Superior temporal gyrus (tissue), 1 donor: ENCODE data around the gene PTPDC1.
A peak's percentile ranks its signal among the peaks of the same experiment; 100 is the strongest.

Experiments used
- DNase-seq: peaks from one replicate; pipeline ENCODE4 v3.0.0-alpha.2; 2016; ENCODE audit errors: extremely low spot score

PTPDC1 gene

GRCh38 chr9:94140791-94141790, 56.8 kb downstream of the PTPDC1 start:
- DNase-seq, result no peak

DNA sequence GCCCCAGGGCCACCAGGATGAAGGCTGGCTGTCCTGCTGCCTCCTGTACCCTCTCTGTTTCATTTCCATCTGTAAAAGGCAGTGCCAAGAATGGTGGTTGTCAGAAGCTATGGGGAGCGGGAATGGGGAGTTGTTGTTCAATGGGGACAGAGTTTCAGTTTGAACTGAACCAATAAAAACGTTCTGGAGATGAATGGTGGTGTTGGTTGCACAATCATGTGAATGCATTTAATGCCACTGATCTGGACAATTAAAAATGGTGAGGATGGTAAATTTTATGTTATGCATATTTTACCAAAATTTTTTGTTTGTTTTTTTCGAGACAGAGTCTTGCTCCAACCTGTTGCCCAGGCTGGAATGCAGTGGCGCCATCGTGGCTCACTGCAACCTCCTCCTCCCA, 58.1 kb downstream of the PTPDC1 start:
- DNase-seq, result no peak

DNA sequence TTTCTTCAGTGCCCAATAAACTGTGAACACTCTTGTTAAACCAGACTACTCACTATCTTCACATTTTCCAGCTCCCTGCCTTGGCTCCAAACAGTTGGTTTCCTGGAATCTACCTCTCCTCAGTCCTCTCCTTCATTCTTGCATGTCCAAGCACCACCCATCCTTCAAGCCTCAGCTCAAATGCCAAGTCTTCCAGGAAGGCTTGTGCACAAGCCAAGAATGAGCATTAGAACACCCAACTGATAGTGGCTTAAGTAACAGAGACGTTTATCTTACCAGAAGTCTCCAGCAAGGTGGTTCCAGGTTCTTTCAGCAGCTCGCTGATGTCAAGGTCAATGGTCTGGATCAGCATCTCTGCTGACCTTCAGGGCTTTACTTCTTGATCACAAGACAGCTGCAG, 60.1 kb downstream of the PTPDC1 start:
- no peak for DNase-seq

DNA sequence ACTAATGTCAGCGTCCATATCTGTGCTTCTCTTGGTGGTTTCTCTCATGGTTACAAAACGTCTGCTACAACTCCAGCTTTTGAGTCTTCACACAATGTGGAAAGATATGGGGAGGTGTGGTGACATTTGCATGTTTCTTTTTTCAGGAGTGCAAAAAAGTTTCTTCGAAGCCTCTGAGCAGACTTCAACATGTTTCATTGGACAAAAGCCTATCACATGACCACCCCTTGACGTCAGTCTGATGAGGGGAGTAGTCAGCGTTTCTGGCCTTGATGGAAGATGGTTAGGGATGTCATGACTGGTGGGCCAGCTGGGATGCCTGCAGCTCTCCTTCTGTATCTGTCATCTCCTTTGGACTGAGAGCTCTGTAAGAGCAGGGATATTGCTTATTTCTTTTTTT, 61.4 kb downstream of the PTPDC1 start:
- DNase-seq, result no peak

- DNase-seq, result no peak
Measured at GRCh38 chr9:94147776-94148175, 63.5 kb downstream of the PTPDC1 start.

DNA sequence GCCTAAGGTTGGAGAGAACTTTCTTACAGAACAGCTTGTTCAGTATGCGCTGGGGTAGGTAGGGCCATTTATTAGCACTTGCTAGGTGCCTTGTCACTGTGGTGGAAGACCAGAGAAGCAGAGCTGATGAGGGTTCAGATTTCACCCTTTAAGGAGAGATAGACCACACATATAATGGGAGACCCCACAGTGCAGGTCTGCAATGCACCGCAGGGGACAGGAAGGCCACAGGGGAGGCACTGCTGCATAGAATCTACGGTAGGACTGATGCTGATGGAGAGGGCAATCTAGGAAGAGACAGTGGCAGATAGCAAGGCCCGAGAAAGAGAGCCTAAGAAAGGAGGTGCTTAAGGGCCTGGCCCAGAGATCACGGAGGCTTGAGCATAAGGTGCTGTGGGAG, 64.2 kb downstream of the PTPDC1 start:
- DNase-seq, result no peak

GRCh38 chr9:94149696-94150095, 65.4 kb downstream of the PTPDC1 start:
- no peak for DNase-seq

DNA sequence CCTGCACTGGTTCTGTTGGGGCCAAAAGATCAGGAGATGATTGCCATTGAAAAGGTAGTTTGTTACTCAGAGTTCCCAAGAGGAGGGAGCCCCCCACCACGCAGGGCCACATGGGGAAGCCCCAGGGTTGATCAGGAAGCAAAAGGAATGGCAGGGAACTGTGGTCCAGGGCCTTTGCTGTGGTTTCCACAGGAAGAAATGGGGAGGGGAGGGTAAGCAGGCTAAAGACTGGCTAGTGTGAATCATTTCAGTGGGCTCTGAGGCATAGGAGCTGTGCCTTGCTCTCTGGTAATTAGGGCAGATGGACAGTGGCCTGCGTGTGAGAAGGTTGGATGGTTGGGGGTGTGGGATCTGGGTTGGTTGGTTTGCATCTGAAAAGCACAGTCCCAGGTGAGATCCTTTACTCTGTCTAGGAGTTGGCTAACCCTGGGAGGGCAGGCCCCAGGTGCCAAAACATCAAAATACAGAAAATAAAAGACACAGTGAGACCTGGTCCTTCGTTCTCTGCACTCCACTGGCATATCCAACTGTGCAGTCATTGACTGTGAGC, 66.1 kb downstream of the PTPDC1 start:
- DNase-seq, result no peak

DNA sequence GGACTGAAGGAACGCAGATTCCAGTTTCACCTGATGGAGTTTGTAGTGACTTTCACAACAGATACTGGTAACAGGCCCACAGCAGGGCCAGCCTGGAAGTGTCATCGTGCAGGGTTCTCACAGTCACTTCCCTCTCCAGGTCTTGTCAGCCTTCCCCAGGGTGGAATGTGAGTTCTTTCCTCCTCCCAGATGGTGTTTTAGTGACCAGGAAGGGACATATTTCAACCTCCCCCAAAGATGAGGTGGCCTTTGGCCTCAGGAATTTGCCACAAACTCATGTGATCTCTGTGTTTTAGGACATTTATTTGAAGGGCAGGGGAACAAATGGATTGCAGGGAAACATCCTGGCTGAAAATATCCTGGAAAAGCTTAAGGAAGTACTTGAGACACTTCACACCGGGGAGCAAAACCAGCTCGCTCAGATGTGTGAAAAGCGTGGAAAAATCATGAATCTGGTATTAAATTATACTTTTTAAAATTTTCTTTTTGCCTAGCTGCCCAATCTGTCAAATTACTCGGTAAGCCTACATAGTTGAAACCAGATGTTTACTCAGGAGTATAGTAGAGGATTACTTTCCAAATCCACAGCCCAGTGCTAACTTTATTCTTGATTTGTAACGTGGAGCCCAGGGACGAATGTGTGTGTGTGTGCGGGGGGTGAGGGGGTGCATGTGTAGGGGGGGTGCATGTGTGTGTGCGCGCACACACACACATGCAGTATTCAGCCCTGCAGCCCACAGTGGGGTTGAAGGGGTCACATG, 66.8 kb downstream of the PTPDC1 start:
- DNase-seq, result no peak

GRCh38 chr9:94153905-94154304, 69.6 kb downstream of the PTPDC1 start:
- no peak for DNase-seq

DNA sequence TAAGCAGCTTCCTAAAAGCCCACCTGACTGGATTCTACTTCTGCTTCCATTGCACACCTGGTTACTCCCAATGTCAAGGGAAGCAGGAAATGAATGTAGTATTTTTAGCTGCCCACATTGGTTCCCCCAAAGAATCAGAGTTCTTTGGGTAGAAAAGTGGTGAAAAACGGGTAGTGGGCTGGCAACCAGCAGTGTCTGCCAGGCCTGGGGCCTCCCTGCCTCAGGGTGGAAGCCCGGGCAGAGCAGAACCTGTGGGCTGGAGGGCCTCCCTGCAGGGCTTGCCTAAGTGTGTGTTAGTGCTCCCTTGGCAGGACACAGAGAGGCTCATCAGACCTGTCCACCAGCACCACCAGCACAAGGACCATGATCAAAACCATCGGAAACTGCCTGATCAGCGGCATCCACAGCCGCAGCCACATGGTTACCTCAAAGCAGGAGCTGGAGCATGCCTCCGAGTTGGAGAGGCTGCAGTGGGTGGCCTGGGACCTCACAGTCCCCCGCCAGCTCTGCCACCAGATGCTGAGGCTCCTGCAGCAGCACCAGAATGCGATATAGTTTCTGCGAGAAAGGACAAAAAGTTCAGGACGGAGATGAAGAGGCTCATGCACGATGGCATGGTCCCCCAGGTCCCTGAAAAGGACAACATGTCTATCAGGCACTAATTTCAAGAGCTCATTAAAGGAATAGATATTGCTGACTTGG, 72.2 kb downstream of the PTPDC1 start:
- no peak for DNase-seq

DNA sequence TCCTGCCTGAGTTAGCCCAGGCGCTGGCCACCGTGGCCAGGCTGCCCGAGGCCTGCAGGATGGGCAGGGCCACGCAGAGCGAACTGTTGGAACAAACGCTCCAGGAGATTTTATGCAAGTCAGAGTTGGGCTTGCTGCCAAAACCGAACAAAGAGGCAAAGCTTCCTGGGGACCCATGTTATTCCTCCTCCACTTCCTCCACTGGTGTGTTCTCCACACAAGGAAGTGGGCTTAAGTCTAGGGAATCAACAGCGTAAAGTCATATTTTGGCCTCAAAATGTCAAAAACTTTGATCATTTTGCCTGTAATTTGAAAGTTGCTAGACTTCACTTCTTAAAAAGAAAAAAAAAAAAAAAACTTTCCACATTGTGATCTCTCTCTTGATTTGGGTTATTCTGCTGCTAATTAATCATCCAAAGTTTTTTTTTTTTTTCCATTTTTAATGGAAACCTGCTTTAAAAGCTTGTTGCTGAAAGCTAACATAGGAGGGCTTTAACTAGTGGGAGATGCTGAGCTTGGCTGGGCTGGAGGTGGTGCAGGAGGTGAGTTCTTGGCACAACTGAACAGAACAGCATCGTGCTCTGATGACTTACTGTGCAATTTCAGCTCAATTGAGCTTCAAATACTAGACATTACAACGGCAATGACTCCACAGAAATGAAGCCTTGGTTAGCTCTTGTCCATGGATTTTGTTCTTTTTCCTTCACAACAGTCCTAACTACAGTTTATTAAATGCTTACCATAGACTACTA, 73.0 kb downstream of the PTPDC1 start:
- peak; percentile 69 for DNase-seq
